Stomach (tissue), 9 donors: ENCODE measurements around the gene CARD11. TPM values are rescaled to one million over a fixed set of nuclear protein-coding genes. Genes with fewer than 3 reads are reported as not detected.

Source experiments
- DNase-seq, 2 donors: peaks; one replicate each; pipeline versions ENCODE4 v3.0.0 to v3.0.0-alpha.2; 2013 to 2019
- H3K27ac ChIP-seq, 5 donors: fragments of 200-600 bp in 4 of 5; sonication (generic) in 4 of 5; one replicate each; pipeline ENCODE4 v1.5.1; 2013 to 2019; ENCODE audit warnings: mild to moderate bottlenecking in 1 of 5, moderate library complexity in 1 of 5
- H3K27me3 ChIP-seq, 3 donors: fragments of 200-600 bp; sonication (generic); one replicate each; pipeline ENCODE4 v1.5.1; 2017 to 2019; ENCODE audit warnings: mixed run types in 1 of 3
- H3K36me3 ChIP-seq, 4 donors: fragments of 200-600 bp; sonication (generic); 1 replicate in 3 of 4; 2 replicates in 1 of 4; pipeline ENCODE4 v1.5.1; 2016 to 2019
- H3K4me1 ChIP-seq, 4 donors: fragments of 200-600 bp; sonication (generic); one replicate each; pipeline ENCODE4 v1.5.1; 2016 to 2019
- H3K4me3 ChIP-seq, 4 donors: fragments of 200-600 bp; sonication (generic) in 3 of 4; one replicate each; pipeline ENCODE4 v1.5.1; 2016 to 2019; ENCODE audit warnings: mild to moderate bottlenecking in 1 of 4
- H3K9me3 ChIP-seq, 4 donors: fragments of 200-600 bp; sonication (generic); one replicate each; pipeline ENCODE4 v1.5.1; 2016 to 2019
- CTCF ChIP-seq, 7 experiments: fragments of 450-650 bp in 4 of 7; fragments of 200-600 bp in 3 of 7; sonication (generic) in 3 of 7; IDR thresholded peaks; one replicate each; pipeline ENCODE4 v1.5.1; 2016 to 2019; ENCODE audit warnings: antibody characterized with exemption in 7 of 7, control low read depth in 2 of 7, mild to moderate bottlenecking in 1 of 7
- EP300 ChIP-seq: sonication (generic); formaldehyde crosslinking; IDR thresholded peaks from one replicate; pipeline ENCODE4 v1.6.1; 2017; ENCODE audit warnings: antibody characterized with exemption
- POLR2A ChIP-seq, 4 donors: fragments of 450-650 bp; IDR thresholded peaks; one replicate each; pipeline ENCODE4 v1.6.1; 2016; ENCODE audit warnings: antibody characterized with exemption in 4 of 4, control low read depth in 2 of 4, mild to moderate bottlenecking in 1 of 4, moderate library complexity in 1 of 4
- POLR2AphosphoS5 ChIP-seq, 3 donors: sonication (generic); formaldehyde crosslinking; IDR thresholded peaks; one replicate each; pipeline ENCODE4 v1.6.1; 2016; ENCODE audit warnings: antibody characterized with exemption in 3 of 3
- WGBS, 5 donors: extraction: QIAGEN DNeasy Blood & Tissue Kit in 3 of 5; methylation state at CpG; one replicate each; pipeline versions ENCODE4 v1.1.5 to v1.1.7; 2013 to 2018; 5-methylcytosine and 5-hydroxymethylcytosine counted together
- intact Hi-C: fragments of 100-400 bp; cut with DNase I; formaldehyde crosslinking; loops from one replicate; pipeline ENCODE4 v1.15.1; 2023; ENCODE audit warnings: low total_unique reads
- polyA plus RNA-seq, 3 donors: library from polyadenylated mRNA; stranded (reverse); fragments of 200-250 nt; gene quantifications; one replicate each; pipeline ENCODE4 v1.2.3, GENCODE V29; 2013
- total RNA-seq, 5 donors: library from RNA; depleted of rRNA; stranded (reverse); fragments of >200 nt; gene quantifications; one replicate each; pipeline versions ENCODE4 v1.1.0 to v1.2.3, GENCODE V29; 2014 to 2016
- donor health status: healthy with polysubstance abuse.
- donor health status: Bipolar disorder and iron deficiency.
- donor health status: healthy.

The CARD11 gene
- total and polyA plus RNA-seq, 8 donors = 0.45 to 9.7 (median 1.8) TPM; not detected in 1

GRCh38 chr7:3000566-3000965, 43.1 kb downstream of the CARD11 start:
- H3K36me3 ChIP-seq = no peaks in the 10 kb centered on the region
- intact Hi-C loops = no loop called here
- H3K4me3 ChIP-seq = no peak overlapping the region
- TF ChIP-seq POLR2A (IDR thresholded peaks at IDR 0.05) = no peak
- no peak for TF ChIP-seq CTCF (IDR thresholded peaks at IDR 0.05)
- TF ChIP-seq EP300 = no peak
- no peak for TF ChIP-seq POLR2AphosphoS5 (IDR thresholded peaks at IDR 0.05)
- H3K9me3 ChIP-seq = no peaks in the 10 kb centered on the region
- H3K4me1 ChIP-seq = no peaks in the 10 kb centered on the region
- H3K27me3 ChIP-seq = no peaks in the 10 kb centered on the region
- WGBS, 5 donors = 85 to 90% (median 89%) methylated on average over 8 of the region's 8 CpGs
- no peak for DNase-seq
- H3K27ac ChIP-seq = no peak overlapping the region

- WGBS, 5 donors = 49 to 71% (median 58%) methylated on average over 8 of the region's 8 CpGs
- peak in 1 of 2 donors; percentile 34 for DNase-seq
- H3K4me3 ChIP-seq = no peak overlapping the region
Measured at GRCh38 chr7:2999078-2999500, 44.6 kb downstream of the CARD11 start.

GRCh38 chr7:2997014-2997413, 46.7 kb downstream of the CARD11 start:
- H3K36me3 ChIP-seq = no peaks in the 10 kb centered on the region
- no peaks in the 10 kb centered on the region for H3K4me1 ChIP-seq
- no peak overlapping the region for H3K4me3 ChIP-seq
- intact Hi-C loops = no loop called here
- H3K9me3 ChIP-seq = peaks cover 0 to 3% (median 0%) of the 10 kb centered on the region in 4 donors
- no peak for DNase-seq
- 81 to 89% (median 85%) methylated on average over 10 of the region's 10 CpGs for WGBS, 5 donors
- H3K27ac ChIP-seq = no peak overlapping the region
- TF ChIP-seq EP300 = no peak
- TF ChIP-seq POLR2A (IDR thresholded peaks at IDR 0.05) = no peak
- TF ChIP-seq CTCF (IDR thresholded peaks at IDR 0.05) = no peak
- no peak for TF ChIP-seq POLR2AphosphoS5 (IDR thresholded peaks at IDR 0.05)
- H3K27me3 ChIP-seq = no peaks in the 10 kb centered on the region

More at GRCh38 chr7:2999078-2999500, 44.6 kb downstream of the CARD11 start:
- H3K27me3 ChIP-seq = no peaks in the 10 kb centered on the region
- no peak for TF ChIP-seq POLR2A (IDR thresholded peaks at IDR 0.05)
- no peak for TF ChIP-seq POLR2AphosphoS5 (IDR thresholded peaks at IDR 0.05)
- TF ChIP-seq EP300 = no peak
- no peak for TF ChIP-seq CTCF (IDR thresholded peaks at IDR 0.05)
- no peaks in the 10 kb centered on the region for H3K4me1 ChIP-seq
- H3K36me3 ChIP-seq = no peaks in the 10 kb centered on the region
- intact Hi-C loops = no loop called here
- H3K27ac ChIP-seq = no peak overlapping the region
- peaks cover 0 to 3% (median 0%) of the 10 kb centered on the region in 4 donors for H3K9me3 ChIP-seq

DNA sequence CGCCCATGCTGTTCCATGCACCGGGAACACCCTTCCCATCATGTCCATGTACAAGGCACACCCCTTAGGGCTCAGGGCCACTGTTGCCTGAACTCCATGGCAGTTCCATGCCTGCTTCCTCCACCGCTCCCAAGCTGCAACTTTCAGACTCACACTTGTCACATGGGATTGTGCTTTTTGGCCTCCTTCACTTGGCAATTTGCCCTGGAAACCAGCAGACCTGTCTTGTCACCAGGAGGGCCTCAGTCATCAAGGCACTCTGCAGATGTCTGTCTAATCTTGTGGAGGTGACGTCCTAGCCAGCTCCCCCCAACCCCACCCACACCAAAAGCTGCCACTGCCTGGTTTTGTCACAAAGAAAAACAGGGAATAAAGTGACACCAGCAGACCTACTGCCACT, 47.5 kb downstream of the CARD11 start:
- peaks cover 0 to 3% (median 0%) of the 10 kb centered on the region in 4 donors for H3K9me3 ChIP-seq
- no peak for TF ChIP-seq POLR2A (IDR thresholded peaks at IDR 0.05)
- TF ChIP-seq POLR2AphosphoS5 (IDR thresholded peaks at IDR 0.05) = no peak
- no peak for TF ChIP-seq EP300
- no peak for TF ChIP-seq CTCF (IDR thresholded peaks at IDR 0.05)
- intact Hi-C loops = no loop called here
- no peaks in the 10 kb centered on the region for H3K4me1 ChIP-seq
- no peak for DNase-seq
- H3K4me3 ChIP-seq = no peak overlapping the region
- H3K36me3 ChIP-seq = no peaks in the 10 kb centered on the region
- no peaks in the 10 kb centered on the region for H3K27me3 ChIP-seq
- WGBS, 5 donors = 78 to 89% (median 85%) methylated on average over 4 of the region's 4 CpGs
- H3K27ac ChIP-seq = no peak overlapping the region
